Psoas muscle (tissue), 8 donors: ENCODE measurements around the gene PODXL. TPM values are rescaled to one million over a fixed set of nuclear protein-coding genes. Genes with fewer than 3 reads are reported as not detected.

Source experiments
- ATAC-seq, 4 donors: fragments of 200-7000 bp; cut with Tn5 transposase; one replicate each; pipeline ENCODE4 v1.9.1; 2020; ENCODE audit warnings: moderate library complexity in 3 of 4, mild to moderate bottlenecking in 2 of 4
- DNase-seq, 2 donors: peaks; one replicate each; pipeline ENCODE4 v3.0.0-alpha.2; 2020
- H3K27ac ChIP-seq: fragments of 200-600 bp; one replicate; pipeline ENCODE4 v1.8.0; 2022
- H3K27me3 ChIP-seq, 3 donors: fragments of 200-600 bp in 1 of 3; one replicate each; pipeline versions ENCODE4 v1.6.1 to v1.8.0; 2013 to 2022; ENCODE audit warnings: low read length in 2 of 3, mild to moderate bottlenecking in 2 of 3, moderate library complexity in 1 of 3; ENCODE audit not compliant: insufficient read depth in 3 of 3
- H3K36me3 ChIP-seq, 2 donors: fragments of 200-600 bp in 1 of 2; one replicate each; pipeline versions ENCODE4 v1.6.1 to v1.8.0; 2013 to 2022; ENCODE audit warnings: low read depth in 1 of 2, mild to moderate bottlenecking in 1 of 2, moderate library complexity in 1 of 2; ENCODE audit not compliant: insufficient read depth in 1 of 2
- H3K4me1 ChIP-seq: fragments of 200-600 bp; one replicate; pipeline ENCODE4 v1.8.0; 2022
- H3K4me3 ChIP-seq: fragments of 200-600 bp; one replicate; pipeline ENCODE4 v1.8.0; 2022; ENCODE audit warnings: mild to moderate bottlenecking
- H3K9me3 ChIP-seq: fragments of 200-600 bp; one replicate; pipeline ENCODE4 v1.8.0; 2022
- WGBS, 3 donors: extraction: QIAGEN DNeasy Blood & Tissue Kit; methylation state at CpG; one replicate each; pipeline versions ENCODE4 v1.1.6 to v1.1.7; 2013; 5-methylcytosine and 5-hydroxymethylcytosine counted together
- intact Hi-C, 2 donors: fragments of 100-400 bp; cut with DNase I; formaldehyde crosslinking; loops; one replicate each; pipeline versions ENCODE4 v1.11.0 to v1.14.2; 2022
- polyA plus RNA-seq, 3 donors: library from polyadenylated mRNA; stranded (reverse); fragments of 200-250 nt; gene quantifications; one replicate each; pipeline ENCODE4 v1.2.3, GENCODE V29; 2013
- total RNA-seq, 4 donors: library from RNA; stranded (reverse); fragmentation: NEBNext Ultra II Directional in 2 of 4; extraction: Animal tissue kit (Norgen Biotek cat#: 25700) in 2 of 4; gene quantifications; one replicate each; pipeline versions ENCODE4 v1.2.1 to v1.2.4, GENCODE V29; 2021 to 2023
- TF ChIP-seq, protein P1 (sequence below): fragments of 200-600 bp; IDR thresholded peaks from one replicate; pipeline ENCODE4 v1.8.0; 2022; ENCODE audit warnings: antibody characterized with exemption
- donor health status: healthy with polysubstance abuse.
- donor health status: DM: no; HTN: no; CAD: no; lungs with moderate emphysema.
- donor health status: Bipolar disorder and iron deficiency.
- donor health status: healthy.
- donor health status: DM: yes; HTN: yes; CAD: no.
- donor health status: DM: no; HTN: no; CAD: no.
- donor health status: DM: no; HTN: no; CAD: no.
- donor health status: DM: yes; HTN: yes; CAD: no.

The PODXL gene
- total and polyA plus RNA-seq, 7 donors = 9.0 to 46.8 (median 16.2) TPM

DNA sequence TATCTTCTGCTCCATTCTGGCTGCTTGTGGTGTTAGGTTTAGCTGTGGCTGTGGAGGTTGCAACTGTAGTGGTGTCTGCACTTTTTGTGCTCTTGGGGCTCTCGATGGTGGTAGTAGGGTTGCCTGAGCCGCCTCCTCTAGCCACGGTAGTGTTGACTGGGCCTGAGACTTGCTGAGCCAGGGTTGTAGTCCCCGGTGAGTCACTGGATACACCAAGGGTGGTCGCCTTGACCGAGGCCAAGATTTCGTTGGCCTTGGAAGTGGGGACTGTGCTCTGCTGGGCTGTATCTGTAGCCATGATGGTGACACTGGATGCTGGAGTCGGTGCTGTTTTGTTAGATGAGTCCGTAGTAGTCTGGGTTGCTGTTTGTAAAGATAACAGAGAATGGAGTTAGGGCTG is 45.4 kb downstream of the PODXL start:
- Histone ChIP-seq H3K4me3 (no peak overlapping the region), H3K27me3 (no peaks in the 10 kb centered on the region), H3K27ac (peak overlapping the region; percentile 60), H3K36me3 (peaks cover 0 to 10% of the 10 kb centered on the region in 2 donors), H3K4me1 (peaks cover 17% of the 10 kb centered on the region), H3K9me3 (no peaks in the 10 kb centered on the region)
- no peak for ATAC-seq
- TF ChIP-seq, protein P1, sequence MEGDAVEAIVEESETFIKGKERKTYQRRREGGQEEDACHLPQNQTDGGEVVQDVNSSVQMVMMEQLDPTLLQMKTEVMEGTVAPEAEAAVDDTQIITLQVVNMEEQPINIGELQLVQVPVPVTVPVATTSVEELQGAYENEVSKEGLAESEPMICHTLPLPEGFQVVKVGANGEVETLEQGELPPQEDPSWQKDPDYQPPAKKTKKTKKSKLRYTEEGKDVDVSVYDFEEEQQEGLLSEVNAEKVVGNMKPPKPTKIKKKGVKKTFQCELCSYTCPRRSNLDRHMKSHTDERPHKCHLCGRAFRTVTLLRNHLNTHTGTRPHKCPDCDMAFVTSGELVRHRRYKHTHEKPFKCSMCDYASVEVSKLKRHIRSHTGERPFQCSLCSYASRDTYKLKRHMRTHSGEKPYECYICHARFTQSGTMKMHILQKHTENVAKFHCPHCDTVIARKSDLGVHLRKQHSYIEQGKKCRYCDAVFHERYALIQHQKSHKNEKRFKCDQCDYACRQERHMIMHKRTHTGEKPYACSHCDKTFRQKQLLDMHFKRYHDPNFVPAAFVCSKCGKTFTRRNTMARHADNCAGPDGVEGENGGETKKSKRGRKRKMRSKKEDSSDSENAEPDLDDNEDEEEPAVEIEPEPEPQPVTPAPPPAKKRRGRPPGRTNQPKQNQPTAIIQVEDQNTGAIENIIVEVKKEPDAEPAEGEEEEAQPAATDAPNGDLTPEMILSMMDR = no peak
- intact Hi-C loops = no loop called here
- no peak for DNase-seq
- WGBS, 3 donors = 83 to 86% (median 83%) methylated on average over 9 of the region's 9 CpGs

DNA sequence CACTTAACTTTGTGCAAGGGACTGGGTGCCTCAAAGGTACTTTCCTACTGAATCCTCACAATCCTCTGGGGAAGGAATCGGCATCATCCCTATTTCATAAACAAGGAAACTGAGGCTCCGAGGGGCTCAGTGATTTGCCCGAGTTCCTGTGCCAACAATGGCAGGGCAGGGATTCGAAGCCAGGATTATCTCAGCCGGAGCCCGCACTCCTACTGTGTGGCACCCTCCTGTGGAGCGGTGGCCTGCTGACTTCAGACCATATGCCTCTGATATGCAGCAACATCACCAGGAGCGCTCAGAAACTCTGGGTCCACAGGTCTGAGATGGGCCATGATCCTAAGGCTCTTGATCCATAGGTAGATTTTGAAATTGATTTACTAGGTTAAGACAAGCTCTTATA is 46.6 kb downstream of the PODXL start:
- Histone ChIP-seq H3K27ac (no peak overlapping the region), H3K27me3 (no peaks in the 10 kb centered on the region), H3K4me3 (no peak overlapping the region), H3K4me1 (peaks cover 17% of the 10 kb centered on the region), H3K36me3 (peaks cover 0 to 20% of the 10 kb centered on the region in 2 donors), H3K9me3 (no peaks in the 10 kb centered on the region)
- ATAC-seq (no peak), DNase-seq (no peak)
- TF ChIP-seq, protein P1 = no peak
- 92 to 97% (median 93%) methylated on average over 8 of the region's 8 CpGs for WGBS, 3 donors
- intact Hi-C loops = loop anchor here in 1 of 2 donors (2.0 kb wide), 1 partner anchor 145 kb away; no protein-coding TSS in a partner anchor

DNA sequence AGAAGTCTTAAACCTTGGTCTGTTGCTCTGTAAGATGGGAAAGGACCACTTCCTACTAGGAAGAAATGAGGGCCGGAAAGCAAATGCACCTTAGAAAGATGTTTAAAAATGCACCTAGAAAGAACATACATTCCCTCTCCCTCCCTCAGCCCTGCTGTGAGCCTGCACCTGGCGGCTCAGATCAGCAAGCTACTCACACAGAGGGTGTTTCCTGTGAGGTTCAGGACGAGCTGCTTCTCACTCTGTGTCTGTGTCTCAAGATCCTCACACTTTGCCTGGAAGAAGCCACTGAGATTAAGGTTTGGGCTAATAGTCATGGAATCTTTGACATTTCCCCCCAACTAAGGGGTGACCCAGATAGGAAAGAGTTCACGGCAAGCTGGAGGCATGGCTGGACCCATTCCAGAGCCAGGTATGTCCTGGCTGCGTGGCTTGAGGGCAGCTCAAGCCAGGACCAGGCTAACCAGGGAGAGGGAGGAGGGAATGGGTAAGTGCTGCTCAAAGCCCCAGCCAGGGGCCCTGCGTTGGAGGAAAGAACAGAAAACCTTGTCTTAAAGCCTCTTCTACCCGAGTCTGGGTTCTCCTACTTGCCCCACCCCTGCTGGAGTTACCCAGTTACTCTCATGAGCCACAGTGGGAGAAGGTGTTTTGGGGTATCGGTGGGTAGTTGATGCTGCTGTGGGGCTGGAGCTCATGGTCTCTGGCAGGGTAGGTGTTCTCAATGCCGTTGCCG is 47.5 kb downstream of the PODXL start:
- WGBS, 3 donors = 69 to 84% (median 74%) methylated on average over 10 of the region's 10 CpGs
- Histone ChIP-seq H3K4me3 (no peak overlapping the region), H3K9me3 (no peaks in the 10 kb centered on the region), H3K4me1 (peaks cover 18% of the 10 kb centered on the region), H3K36me3 (peaks cover 0 to 23% of the 10 kb centered on the region in 2 donors), H3K27me3 (no peaks in the 10 kb centered on the region), H3K27ac (no peak overlapping the region)
- ATAC-seq (no peak), DNase-seq (no peak)
- intact Hi-C loops = loop anchor here (1.0 to 2.0 kb wide), 2 partner anchors 145 to 146 kb away; no protein-coding TSS in a partner anchor
- TF ChIP-seq, protein P1 = no peak

DNA sequence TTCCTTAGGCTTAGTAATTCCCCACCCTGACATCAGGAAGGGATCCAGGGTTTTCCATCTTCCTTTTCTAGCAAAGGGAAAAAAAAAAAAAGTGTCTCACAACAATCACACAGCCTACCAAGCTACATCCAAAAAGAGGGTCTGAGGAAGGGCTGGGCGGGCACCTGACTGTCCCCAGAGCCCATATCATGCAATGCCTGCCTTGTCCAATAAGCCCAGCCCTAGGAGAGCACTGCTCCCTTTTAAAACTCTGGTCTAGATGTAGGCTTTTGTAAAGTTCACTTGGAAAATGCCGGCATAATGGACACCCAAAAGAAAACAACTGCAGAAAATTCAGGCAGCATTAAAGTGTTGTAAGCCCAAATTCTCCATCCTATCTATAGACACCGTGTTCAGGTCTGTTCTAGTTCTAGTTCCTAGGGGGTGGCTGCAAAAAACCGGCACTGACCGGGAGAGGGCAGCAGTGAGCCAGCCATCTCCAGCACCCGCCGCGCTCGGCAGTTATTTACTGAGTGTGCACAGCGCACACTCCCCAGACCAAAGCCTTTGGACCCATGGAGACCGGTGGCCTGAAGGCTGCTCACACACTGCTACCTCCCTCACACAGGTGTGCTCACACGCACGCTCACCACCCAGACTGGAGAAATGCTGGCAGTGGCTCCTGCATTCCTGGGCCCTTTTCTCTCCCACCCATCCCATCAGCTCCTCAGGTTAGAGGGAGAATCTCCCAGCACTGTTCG is 48.7 kb downstream of the PODXL start:
- DNase-seq (peak; percentile 84 to 92), ATAC-seq (peak; percentile 81 to 85 (median 82))
- no peaks in the 10 kb centered on the region for H3K9me3 ChIP-seq
- H3K4me3 ChIP-seq = no peak overlapping the region
- intact Hi-C loops = loop anchor here (1.0 to 2.0 kb wide), 2 partner anchors 147 kb away; no protein-coding TSS in a partner anchor
- H3K27ac ChIP-seq = no peak overlapping the region
- H3K4me1 ChIP-seq = peaks cover 25% of the 10 kb centered on the region
- TF ChIP-seq, protein P1 = peak; percentile 96
- WGBS, 3 donors = 14 to 16% (median 15%) methylated on average over 14 of the region's 14 CpGs
- H3K27me3 ChIP-seq = no peaks in the 10 kb centered on the region
- H3K36me3 ChIP-seq = peaks cover 0 to 27% of the 10 kb centered on the region in 2 donors
